NCI-H1417 (cell line): Measurements from ENCODE around the gene RNF114.
"Not testable (repeated sequence)": the region's sequence is repeated elsewhere in the genome, so short reads cannot be mapped to it uniquely, and the experiment has no call there.

Experiments used
- DNase-seq, 3 experiments: peaks; one replicate each; lab custom pipeline; 2025; lab: John Stamatoyannopoulos, UW

RNF114 gene

GRCh38 chr20:49928411-49929141 is 7.6 kb upstream of the RNF114 start:
- DNase-seq, result peak; percentile 73 to 89 (median 74)

- DNase-seq, result no peak
These were observed 7.1 kb upstream of the RNF114 start for GRCh38 chr20:49929142-49929494.

GRCh38 chr20:49935746-49936152 is 448 bp upstream of the RNF114 start:
- peak in 1 of 3 experiments; percentile 28 for DNase-seq

GRCh38 chr20:49937027-49937929 is 1.1 kb downstream of the RNF114 start:
- DNase-seq, result peak in 1 of 3 experiments; percentile 45

GRCh38 chr20:49938173-49939163 is 2.3 kb downstream of the RNF114 start:
- DNase-seq, result no peak

GRCh38 chr20:49941456-49941855 is 5.3 kb downstream of the RNF114 start:
- no peak for DNase-seq

- no peak for DNase-seq
These were observed 6.1 kb downstream of the RNF114 start for GRCh38 chr20:49942303-49942702.

- no peak for DNase-seq
These were observed 6.7 kb downstream of the RNF114 start for GRCh38 chr20:49942942-49943341.

GRCh38 chr20:49945306-49945700 is 9.1 kb downstream of the RNF114 start:
- no peak for DNase-seq

GRCh38 chr20:49945701-49946477 is 9.7 kb downstream of the RNF114 start:
- DNase-seq, result no peak

- no peak for DNase-seq
These were observed 12.0 kb downstream of the RNF114 start for GRCh38 chr20:49948178-49948577.

GRCh38 chr20:49948809-49949507 is 12.8 kb downstream of the RNF114 start:
- DNase-seq, result no peak

GRCh38 chr20:49951151-49951550 is 15.0 kb downstream of the RNF114 start:
- DNase-seq, result no peak

GRCh38 chr20:49955167-49955566 is 19.0 kb downstream of the RNF114 start:
- DNase-seq, result no peak

- not testable (repeated sequence) for DNase-seq
These were observed 19.7 kb downstream of the RNF114 start for GRCh38 chr20:49955830-49956396.

- no peak for DNase-seq
These were observed 20.5 kb downstream of the RNF114 start for GRCh38 chr20:49956689-49957088.

- DNase-seq, result not testable (repeated sequence)
These were observed 21.1 kb downstream of the RNF114 start for GRCh38 chr20:49957089-49957938.

- no peak for DNase-seq
These were observed 25.2 kb downstream of the RNF114 start for GRCh38 chr20:49961413-49961812.
